HEK293 (cell line): ENCODE results near the gene PVALEF.

Experiments
- CTCF ChIA-PET: fragments of 350-600 bp; formaldehyde crosslinking; extraction: SDS; loops from one replicate; lab custom pipeline; 2021; ENCODE audit warnings: antibody characterized with exemption; lab: Yijun Ruan, JAX
- POLR2A ChIA-PET: fragments of 300-600 bp; formaldehyde crosslinking; extraction: SDS; loops from one replicate; lab custom pipeline; 2020; ENCODE audit warnings: antibody characterized with exemption, inconsistent platforms; lab: Yijun Ruan, JAX
- H3K27ac ChIP-seq: fragments of 200-500 bp; sonication (Bioruptor generic); 2 replicates; pipeline ENCODE4 v1.5.1; 2014; ENCODE audit warnings: low read depth, low read length, control low read depth, inconsistent platforms; ENCODE audit errors: extremely low read depth
- H3K36me3 ChIP-seq, 2 experiments: fragments of 200-500 bp in 1 of 2; sonication (Bioruptor generic) in 1 of 2; 1 replicate in 1 of 2; 2 replicates in 1 of 2; pipeline ENCODE4 v1.5.1; 2014 to 2017; ENCODE audit warnings: inconsistent platforms in 2 of 2, low read length in 2 of 2; ENCODE audit not compliant: control insufficient read depth in 2 of 2, insufficient read depth in 1 of 2
- H3K4me1 ChIP-seq: fragments of 200-500 bp; sonication (Bioruptor generic); 2 replicates; pipeline ENCODE4 v1.5.1; 2014; ENCODE audit warnings: mild to moderate bottlenecking, low read length, inconsistent platforms; ENCODE audit not compliant: control insufficient read depth, insufficient read depth
- H3K4me3 ChIP-seq: 2 replicates; pipeline ENCODE4 v1.5.1; 2011; ENCODE audit warnings: low read depth, mild to moderate bottlenecking, control low read depth, low read length, moderate library complexity
- H3K9me3 ChIP-seq: fragments of 200-500 bp; sonication (Bioruptor generic); 2 replicates; pipeline ENCODE4 v1.5.1; 2014; ENCODE audit warnings: low read depth, low read length, inconsistent platforms; ENCODE audit not compliant: control insufficient read depth, insufficient read depth
- GLI2 ChIP-seq: fragments of 450-650 bp; formaldehyde crosslinking; IDR thresholded peaks from 2 replicates; pipeline ENCODE4; 2017; ENCODE audit warnings: missing biosample characterization, missing genetic modification characterization, low read depth, borderline replicate concordance
- OSR2 ChIP-seq: fragments of 450-650 bp; formaldehyde crosslinking; IDR thresholded peaks from 2 replicates; pipeline ENCODE4 v1.5.1; 2016; ENCODE audit warnings: missing biosample characterization, missing genetic modification characterization
- REPIN1 ChIP-seq: fragments of 450-650 bp; formaldehyde crosslinking; IDR thresholded peaks from 2 replicates; pipeline ENCODE4 v1.5.1; 2017; ENCODE audit warnings: missing biosample characterization, missing genetic modification characterization, low read depth
- SP7 ChIP-seq: fragments of 450-650 bp; formaldehyde crosslinking; IDR thresholded peaks from 2 replicates; pipeline ENCODE4 v1.5.1; 2016; ENCODE audit warnings: missing biosample characterization, missing genetic modification characterization
- YY2 ChIP-seq: fragments of 450-650 bp; formaldehyde crosslinking; IDR thresholded peaks from 2 replicates; pipeline ENCODE4 v1.5.1; 2016; ENCODE audit warnings: missing biosample characterization, missing genetic modification characterization
- ZBTB17 ChIP-seq: fragments of 450-650 bp; formaldehyde crosslinking; IDR thresholded peaks from 2 replicates; pipeline ENCODE4 v1.5.1; 2016; ENCODE audit warnings: missing biosample characterization, missing genetic modification characterization
- ZNF16 ChIP-seq: fragments of 450-650 bp; formaldehyde crosslinking; IDR thresholded peaks from 2 replicates; pipeline ENCODE4 v1.5.1; 2016; ENCODE audit warnings: low read depth, missing biosample characterization, missing genetic modification characterization
- ZNF175 ChIP-seq: fragments of 450-650 bp; formaldehyde crosslinking; IDR thresholded peaks from 2 replicates; pipeline ENCODE4 v1.5.1; 2016; ENCODE audit warnings: missing biosample characterization, missing genetic modification characterization
- ZNF266 ChIP-seq: fragments of 450-650 bp; formaldehyde crosslinking; IDR thresholded peaks from 2 replicates; pipeline ENCODE4 v1.5.1; 2016; ENCODE audit warnings: missing biosample characterization, missing genetic modification characterization, low read depth
- ZNF341 ChIP-seq: fragments of 450-650 bp; formaldehyde crosslinking; IDR thresholded peaks from 2 replicates; pipeline ENCODE4; 2016; ENCODE audit warnings: low read depth, missing biosample characterization, missing genetic modification characterization
- ZNF366 ChIP-seq: fragments of 450-650 bp; formaldehyde crosslinking; conservative IDR thresholded peaks from 2 replicates; pipeline ENCODE4 v1.5.1; 2016; ENCODE audit warnings: missing biosample characterization, missing genetic modification characterization
- ZNF416 ChIP-seq: fragments of 450-650 bp; formaldehyde crosslinking; IDR thresholded peaks from 2 replicates; pipeline ENCODE4 v1.5.1; 2016; ENCODE audit warnings: missing biosample characterization, missing genetic modification characterization
- ZNF600 ChIP-seq: fragments of 450-650 bp; formaldehyde crosslinking; IDR thresholded peaks from 2 replicates; pipeline ENCODE4 v1.5.1; 2016; ENCODE audit warnings: missing biosample characterization, missing genetic modification characterization
- ZNF610 ChIP-seq: fragments of 450-650 bp; formaldehyde crosslinking; IDR thresholded peaks from 2 replicates; pipeline ENCODE4 v1.5.1; 2016; ENCODE audit warnings: missing biosample characterization, missing genetic modification characterization, borderline replicate concordance
- ZNF623 ChIP-seq: fragments of 450-650 bp; formaldehyde crosslinking; IDR thresholded peaks from 2 replicates; pipeline ENCODE4 v1.5.1; 2016; ENCODE audit warnings: missing biosample characterization, missing genetic modification characterization
- ZNF768 ChIP-seq: fragments of 450-650 bp; formaldehyde crosslinking; IDR thresholded peaks from 2 replicates; pipeline ENCODE4 v1.5.1; 2018; ENCODE audit warnings: missing biosample characterization, mild to moderate bottlenecking, missing genetic modification characterization
- TF ChIP-seq, protein P1 (sequence below): fragments of 450-650 bp; formaldehyde crosslinking; IDR thresholded peaks from 2 replicates; pipeline ENCODE4 v1.5.1; 2016; ENCODE audit warnings: missing biosample characterization, missing genetic modification characterization, low read depth
- TF ChIP-seq, protein P2 (sequence below): fragments of 450-650 bp; formaldehyde crosslinking; IDR thresholded peaks from 2 replicates; pipeline ENCODE4 v1.5.1; 2016; ENCODE audit warnings: missing biosample characterization, missing genetic modification characterization
- TF ChIP-seq, protein P3 (sequence below): fragments of 450-650 bp; formaldehyde crosslinking; IDR thresholded peaks from 2 replicates; pipeline ENCODE4 v1.5.1; 2016; ENCODE audit warnings: missing biosample characterization, missing genetic modification characterization
- TF ChIP-seq, protein P4 (sequence below): fragments of 450-650 bp; formaldehyde crosslinking; IDR thresholded peaks from 2 replicates; pipeline ENCODE4 v1.5.0; 2017; ENCODE audit warnings: missing biosample characterization, missing genetic modification characterization, borderline replicate concordance

PVALEF gene

DNA sequence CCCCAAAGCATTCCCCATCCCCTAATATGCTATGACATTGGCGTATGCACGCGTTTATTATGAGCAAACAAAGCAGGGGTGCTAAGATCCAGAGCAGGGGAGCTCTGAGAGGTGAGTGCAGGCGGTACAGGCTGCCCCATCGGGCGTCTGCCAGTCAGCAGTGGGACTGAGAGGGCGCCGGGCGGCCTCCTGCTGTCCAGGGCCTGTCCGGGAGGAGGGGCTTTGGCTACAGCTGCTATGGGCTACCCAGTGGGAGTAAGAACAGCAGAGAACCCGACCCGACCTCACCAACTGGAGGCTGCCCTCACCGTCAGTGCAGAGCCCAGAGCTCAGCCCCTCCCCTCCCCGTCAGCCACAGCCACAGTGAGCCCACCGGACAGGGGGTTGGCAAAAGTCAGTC lies 19.2 kb downstream of the PVALEF start:
- Histone ChIP-seq H3K27ac (no peak overlapping the region), H3K36me3 (peaks cover 0 to 13% of the 10 kb centered on the region in 2 experiments; a peak in 1 of 3 replicates), H3K9me3 (no peaks in the 10 kb centered on the region), H3K4me3 (no peak overlapping the region), H3K4me1 (no peaks in the 10 kb centered on the region)
- POLR2A ChIA-PET = interaction anchor here (0.8 kb wide), 1 partner anchor 42 kb away, joined by 3 read pairs; no protein-coding TSS in a partner anchor
- CTCF ChIA-PET = interaction anchor here (1.2 kb wide), 1 partner anchor 16 kb away, joined by 3 read pairs; no protein-coding TSS in a partner anchor
- TF ChIP-seq ZNF416 (tag by site-specific recombination) (no peak), ZNF610 (no peak), SP7 (no peak), ZNF768 (tag by site-specific recombination) (no peak), ZNF366 (tag by site-specific recombination) (no peak), OSR2 (tag by site-specific recombination) (no peak), ZBTB17 (tag by site-specific recombination) (no peak), ZNF16 (tag by site-specific recombination) (no peak), GLI2 (tag by site-specific recombination) (no peak), ZNF623 (tag by site-specific recombination) (no peak), ZNF600 (tag by site-specific recombination) (no peak), ZNF175 (no peak), ZNF266 (tag by site-specific recombination) (no peak), ZNF341 (tag by site-specific recombination) (no peak), REPIN1 (tag by site-specific recombination) (no peak), YY2 (tag by site-specific recombination) (no peak)
- TF ChIP-seq, protein P1, sequence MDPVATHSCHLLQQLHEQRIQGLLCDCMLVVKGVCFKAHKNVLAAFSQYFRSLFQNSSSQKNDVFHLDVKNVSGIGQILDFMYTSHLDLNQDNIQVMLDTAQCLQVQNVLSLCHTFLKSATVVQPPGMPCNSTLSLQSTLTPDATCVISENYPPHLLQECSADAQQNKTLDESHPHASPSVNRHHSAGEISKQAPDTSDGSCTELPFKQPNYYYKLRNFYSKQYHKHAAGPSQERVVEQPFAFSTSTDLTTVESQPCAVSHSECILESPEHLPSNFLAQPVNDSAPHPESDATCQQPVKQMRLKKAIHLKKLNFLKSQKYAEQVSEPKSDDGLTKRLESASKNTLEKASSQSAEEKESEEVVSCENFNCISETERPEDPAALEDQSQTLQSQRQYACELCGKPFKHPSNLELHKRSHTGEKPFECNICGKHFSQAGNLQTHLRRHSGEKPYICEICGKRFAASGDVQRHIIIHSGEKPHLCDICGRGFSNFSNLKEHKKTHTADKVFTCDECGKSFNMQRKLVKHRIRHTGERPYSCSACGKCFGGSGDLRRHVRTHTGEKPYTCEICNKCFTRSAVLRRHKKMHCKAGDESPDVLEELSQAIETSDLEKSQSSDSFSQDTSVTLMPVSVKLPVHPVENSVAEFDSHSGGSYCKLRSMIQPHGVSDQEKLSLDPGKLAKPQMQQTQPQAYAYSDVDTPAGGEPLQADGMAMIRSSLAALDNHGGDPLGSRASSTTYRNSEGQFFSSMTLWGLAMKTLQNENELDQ (tag by site-specific recombination) = no peak
- TF ChIP-seq, protein P2, sequence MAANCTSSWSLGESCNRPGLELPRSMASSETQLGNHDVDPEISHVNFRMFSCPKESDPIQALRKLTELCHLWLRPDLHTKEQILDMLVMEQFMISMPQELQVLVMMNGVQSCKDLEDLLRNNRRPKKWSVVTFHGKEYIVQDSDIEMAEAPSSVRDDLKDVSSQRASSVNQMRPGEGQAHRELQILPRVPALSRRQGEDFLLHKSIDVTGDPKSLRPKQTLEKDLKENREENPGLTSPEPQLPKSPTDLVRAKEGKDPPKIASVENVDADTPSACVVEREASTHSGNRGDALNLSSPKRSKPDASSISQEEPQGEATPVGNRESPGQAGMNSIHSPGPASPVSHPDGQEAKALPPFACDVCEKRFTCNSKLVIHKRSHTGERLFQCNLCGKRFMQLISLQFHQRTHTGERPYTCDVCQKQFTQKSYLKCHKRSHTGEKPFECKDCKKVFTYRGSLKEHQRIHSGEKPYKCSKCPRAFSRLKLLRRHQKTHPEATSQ = no peak
- TF ChIP-seq, protein P3, sequence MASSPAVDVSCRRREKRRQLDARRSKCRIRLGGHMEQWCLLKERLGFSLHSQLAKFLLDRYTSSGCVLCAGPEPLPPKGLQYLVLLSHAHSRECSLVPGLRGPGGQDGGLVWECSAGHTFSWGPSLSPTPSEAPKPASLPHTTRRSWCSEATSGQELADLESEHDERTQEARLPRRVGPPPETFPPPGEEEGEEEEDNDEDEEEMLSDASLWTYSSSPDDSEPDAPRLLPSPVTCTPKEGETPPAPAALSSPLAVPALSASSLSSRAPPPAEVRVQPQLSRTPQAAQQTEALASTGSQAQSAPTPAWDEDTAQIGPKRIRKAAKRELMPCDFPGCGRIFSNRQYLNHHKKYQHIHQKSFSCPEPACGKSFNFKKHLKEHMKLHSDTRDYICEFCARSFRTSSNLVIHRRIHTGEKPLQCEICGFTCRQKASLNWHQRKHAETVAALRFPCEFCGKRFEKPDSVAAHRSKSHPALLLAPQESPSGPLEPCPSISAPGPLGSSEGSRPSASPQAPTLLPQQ (tag by site-specific recombination) = no peak
- TF ChIP-seq, protein P4, sequence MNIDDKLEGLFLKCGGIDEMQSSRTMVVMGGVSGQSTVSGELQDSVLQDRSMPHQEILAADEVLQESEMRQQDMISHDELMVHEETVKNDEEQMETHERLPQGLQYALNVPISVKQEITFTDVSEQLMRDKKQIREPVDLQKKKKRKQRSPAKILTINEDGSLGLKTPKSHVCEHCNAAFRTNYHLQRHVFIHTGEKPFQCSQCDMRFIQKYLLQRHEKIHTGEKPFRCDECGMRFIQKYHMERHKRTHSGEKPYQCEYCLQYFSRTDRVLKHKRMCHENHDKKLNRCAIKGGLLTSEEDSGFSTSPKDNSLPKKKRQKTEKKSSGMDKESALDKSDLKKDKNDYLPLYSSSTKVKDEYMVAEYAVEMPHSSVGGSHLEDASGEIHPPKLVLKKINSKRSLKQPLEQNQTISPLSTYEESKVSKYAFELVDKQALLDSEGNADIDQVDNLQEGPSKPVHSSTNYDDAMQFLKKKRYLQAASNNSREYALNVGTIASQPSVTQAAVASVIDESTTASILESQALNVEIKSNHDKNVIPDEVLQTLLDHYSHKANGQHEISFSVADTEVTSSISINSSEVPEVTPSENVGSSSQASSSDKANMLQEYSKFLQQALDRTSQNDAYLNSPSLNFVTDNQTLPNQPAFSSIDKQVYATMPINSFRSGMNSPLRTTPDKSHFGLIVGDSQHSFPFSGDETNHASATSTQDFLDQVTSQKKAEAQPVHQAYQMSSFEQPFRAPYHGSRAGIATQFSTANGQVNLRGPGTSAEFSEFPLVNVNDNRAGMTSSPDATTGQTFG (tag by site-specific recombination) = no peak
